ENCODE data around the gene POLR2B.

DNA sequence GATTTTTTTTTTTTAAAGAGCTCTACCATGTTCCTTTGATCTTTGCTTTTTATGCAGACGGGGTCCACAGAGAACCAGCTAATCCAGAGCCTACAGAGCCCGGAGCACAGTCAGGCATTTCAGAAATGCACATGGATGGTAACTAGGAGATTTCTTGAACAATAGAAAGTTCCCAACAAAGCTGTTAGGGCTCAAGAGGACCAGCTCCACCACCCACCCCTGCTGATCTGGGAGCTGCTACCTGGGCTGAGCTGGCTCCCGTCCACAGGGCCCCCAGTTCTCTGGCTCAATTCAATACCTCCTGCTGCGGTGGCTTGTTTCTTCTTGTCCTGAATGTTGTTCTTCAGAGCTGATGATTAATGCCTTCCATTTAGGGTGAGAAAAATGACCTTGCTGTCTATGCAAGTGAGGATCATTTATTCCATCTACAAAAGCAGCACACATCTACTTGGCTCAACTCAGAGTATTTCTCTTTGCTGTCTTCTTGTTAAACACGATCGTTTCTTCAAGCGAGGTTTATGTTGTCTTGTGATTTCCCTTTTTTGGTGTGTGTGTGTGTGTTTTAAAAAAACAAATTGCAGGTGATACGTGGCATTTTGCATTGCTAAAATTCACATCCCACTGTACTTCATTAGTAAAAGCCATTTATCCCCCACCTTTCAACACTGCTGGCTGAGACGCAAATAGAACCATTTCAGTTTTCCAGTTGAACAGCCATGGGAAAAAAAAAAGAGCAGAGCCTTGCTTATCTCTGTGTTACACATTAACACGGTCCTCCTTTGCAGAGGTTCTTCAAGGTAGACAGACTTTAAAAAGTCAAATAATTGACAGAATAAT is 100.2 kb downstream of the POLR2B start:
- TF ChIP-seq EZH2 (IDR thresholded peaks at IDR 0.05; ENCODE audit: insufficient read depth, low read length) = no peak
- no peak for TF ChIP-seq CTCF (IDR thresholded peaks at IDR 0.05; ENCODE audit: insufficient read depth, low read depth, low read length)
